Esophagus squamous epithelium (tissue), 5 donors: ENCODE results near the gene MIA. TPM values are rescaled to one million over a fixed set of nuclear protein-coding genes. Genes with fewer than 3 reads are reported as not detected.

Experiments
- DNase-seq: peaks from one replicate; lab custom pipeline; 2025; lab: John Stamatoyannopoulos, UW
- H3K27ac ChIP-seq, 4 donors: fragments of 200-600 bp; sonication (generic); one replicate each; pipeline ENCODE4 v1.5.1; 2016 to 2019; ENCODE audit warnings: mild to moderate bottlenecking in 1 of 4
- H3K27me3 ChIP-seq, 4 donors: fragments of 200-600 bp; sonication (generic); 1 replicate in 3 of 4; 2 replicates in 1 of 4; pipeline versions ENCODE4 v1.5.1 to v1.6.0; 2017 to 2021; ENCODE audit warnings: antibody characterized with exemption in 1 of 4
- H3K36me3 ChIP-seq, 3 donors: fragments of 200-600 bp; sonication (generic); one replicate each; pipeline ENCODE4 v1.5.1; 2016 to 2019
- H3K4me1 ChIP-seq, 3 donors: fragments of 200-600 bp; sonication (generic); one replicate each; pipeline ENCODE4 v1.5.1; 2017 to 2019
- H3K4me3 ChIP-seq, 4 donors: fragments of 200-600 bp; sonication (generic); 1 replicate in 3 of 4; 2 replicates in 1 of 4; pipeline ENCODE4 v1.5.1; 2016 to 2019; ENCODE audit warnings: mild to moderate bottlenecking in 2 of 4, moderate library complexity in 1 of 4
- H3K9me3 ChIP-seq, 3 donors: fragments of 200-600 bp; sonication (generic); one replicate each; pipeline ENCODE4 v1.5.1; 2016 to 2019
- CTCF ChIP-seq, 6 experiments: fragments of 450-650 bp in 4 of 6; fragments of 200-600 bp in 2 of 6; sonication (generic) in 2 of 6; IDR thresholded peaks; one replicate each; pipeline ENCODE4 v1.5.1; 2016 to 2019; ENCODE audit warnings: antibody characterized with exemption in 6 of 6, mild to moderate bottlenecking in 4 of 6, moderate library complexity in 4 of 6
- POLR2A ChIP-seq, 4 donors: fragments of 450-650 bp; IDR thresholded peaks; one replicate each; pipeline ENCODE4 v1.6.1; 2017; ENCODE audit warnings: antibody characterized with exemption in 4 of 4, mild to moderate bottlenecking in 4 of 4, moderate library complexity in 3 of 4
- WGBS, 2 donors: methylation state at CpG; one replicate each; pipeline ENCODE4 v1.1.5; 2018; 5-methylcytosine and 5-hydroxymethylcytosine counted together
- intact Hi-C: fragments of 100-400 bp; cut with DNase I; formaldehyde crosslinking; loops from one replicate; pipeline ENCODE4 v1.15.0; 2022
- total RNA-seq, 4 donors: library from RNA; depleted of rRNA; stranded (reverse); fragments of >200 nt; gene quantifications; one replicate each; pipeline ENCODE4 v1.1.0, GENCODE V29; 2016
- donor health status: DM: yes; HTN: yes; CAD: no.

MIA gene
- total RNA-seq, 4 donors from 2014 or later, result 3.7 TPM; not detected in 3

- H3K27ac ChIP-seq, result no peak overlapping the region
- H3K27me3 ChIP-seq, result no peaks in the 10 kb centered on the region
- 83% methylated on average over 1 of the region's 1 CpG; no CpG with 5 or more reads in 1 of the 2 donors for WGBS, 2 donors
- TF ChIP-seq CTCF (IDR thresholded peaks at IDR 0.05) (no peak), POLR2A (IDR thresholded peaks at IDR 0.05) (no peak)
- peaks cover 0 to 75% (median 0%) of the 10 kb centered on the region in 3 donors for H3K36me3 ChIP-seq
- intact Hi-C loops, result no loop called here
- no peaks in the 10 kb centered on the region for H3K4me1 ChIP-seq
- H3K9me3 ChIP-seq, result no peaks in the 10 kb centered on the region
- DNase-seq, result no peak
- no peak overlapping the region for H3K4me3 ChIP-seq
Observed at GRCh38 chr19:40785526-40785925, 10.2 kb downstream of the MIA start.

- WGBS, 2 donors, result 91 to 96% methylated on average over 8 to 22 of the region's 25 CpGs
- H3K27ac ChIP-seq, result no peak overlapping the region
- no peaks in the 10 kb centered on the region for H3K27me3 ChIP-seq
- peaks cover 0 to 81% (median 0%) of the 10 kb centered on the region in 3 donors for H3K36me3 ChIP-seq
- H3K9me3 ChIP-seq, result no peaks in the 10 kb centered on the region
- no peak overlapping the region for H3K4me3 ChIP-seq
- no peak for DNase-seq
- TF ChIP-seq POLR2A (IDR thresholded peaks at IDR 0.05) (no peak), CTCF (IDR thresholded peaks at IDR 0.05) (no peak)
- intact Hi-C loops, result no loop called here
- no peaks in the 10 kb centered on the region for H3K4me1 ChIP-seq
Observed at GRCh38 chr19:40786060-40787037, 11.0 kb downstream of the MIA start.

GRCh38 chr19:40791349-40791748 lies 16.0 kb downstream of the MIA start:
- no peak overlapping the region for H3K4me3 ChIP-seq
- H3K9me3 ChIP-seq, result no peaks in the 10 kb centered on the region
- intact Hi-C loops, result no loop called here
- DNase-seq, result no peak
- WGBS, 2 donors, result 81 to 87% methylated on average over 7 of the region's 7 CpGs
- no peak overlapping the region for H3K27ac ChIP-seq
- H3K27me3 ChIP-seq, result no peaks in the 10 kb centered on the region
- TF ChIP-seq POLR2A (IDR thresholded peaks at IDR 0.05) (no peak), CTCF (IDR thresholded peaks at IDR 0.05) (no peak)
- H3K36me3 ChIP-seq, result peaks cover 0 to 56% (median 3%) of the 10 kb centered on the region in 3 donors
- peaks cover 0 to 17% (median 0%) of the 10 kb centered on the region in 3 donors for H3K4me1 ChIP-seq

- intact Hi-C loops, result no loop called here
- Histone ChIP-seq H3K27ac (peak overlapping the region in 3 of 4 donors; percentile 14 to 68 (median 68)), H3K4me1 (peaks cover 0 to 17% (median 0%) of the 10 kb centered on the region in 3 donors), H3K27me3 (no peaks in the 10 kb centered on the region), H3K36me3 (peaks cover 0 to 51% (median 6%) of the 10 kb centered on the region in 3 donors), H3K4me3 (no peak overlapping the region), H3K9me3 (no peaks in the 10 kb centered on the region)
- 46 to 54% methylated on average over 3 of the region's 3 CpGs for WGBS, 2 donors
- no peak for DNase-seq
- TF ChIP-seq POLR2A (IDR thresholded peaks at IDR 0.05) (no peak), CTCF (IDR thresholded peaks at IDR 0.05) (no peak)
Observed at GRCh38 chr19:40791996-40792395, 16.7 kb downstream of the MIA start.
